HAP-1 (cell line): ENCODE measurements around the gene SCNN1A.

ENCODE experiments used
- DNase-seq, 2 experiments: peaks; one replicate each; pipeline ENCODE4 v3.0.0-alpha.2; 2016 to 2020; ENCODE audit warnings: low spot score in 2 of 2
- H3K27me3 ChIP-seq: fragments of 250-450 bp; sonication (Bioruptor Pico); 2 replicates; pipeline ENCODE4 v1.5.1; 2020; ENCODE audit warnings: low read depth, mild to moderate bottlenecking, moderate library complexity
- H3K36me3 ChIP-seq: fragments of 250-450 bp; sonication (Bioruptor Pico); replicated peaks from 2 replicates; pipeline ENCODE4 v1.5.1; 2020; ENCODE audit warnings: mild to moderate bottlenecking
- H3K4me1 ChIP-seq: fragments of 250-450 bp; sonication (Bioruptor Pico); 2 replicates; pipeline ENCODE4 v1.5.1; 2020; ENCODE audit warnings: mild to moderate bottlenecking
- H3K4me3 ChIP-seq: fragments of 250-450 bp; sonication (Bioruptor Pico); 2 replicates; pipeline ENCODE4 v1.5.1; 2020; ENCODE audit warnings: mild to moderate bottlenecking, moderate library complexity
- H3K9me3 ChIP-seq: fragments of 250-450 bp; sonication (Bioruptor Pico); 2 replicates; pipeline ENCODE4 v1.5.1; 2020; ENCODE audit warnings: mild to moderate bottlenecking, moderate library complexity
- in situ Hi-C: fragments of 300-500 bp; cut with MboI; formaldehyde crosslinking; loops from 3 replicates; pipeline ENCODE4 v1.14.3; 2020; ENCODE audit warnings: low sequenced_read_pairs, inconsistent platforms, mixed read lengths

Gene SCNN1A

GRCh38 chr12:6333029-6333428 is 42.3 kb downstream of the SCNN1A start:
- Histone ChIP-seq H3K9me3 (no peaks in the 10 kb centered on the region), H3K4me3 (no peak overlapping the region), H3K27me3 (no peaks in the 10 kb centered on the region), H3K36me3 (peaks cover 55% of the 10 kb centered on the region), H3K4me1 (peaks cover 23% of the 10 kb centered on the region)
- in situ Hi-C loops = no loop called here
- no peak for DNase-seq

GRCh38 chr12:6332459-6332858 is 42.9 kb downstream of the SCNN1A start:
- in situ Hi-C loops = no loop called here
- H3K4me1 ChIP-seq = peaks cover 19% of the 10 kb centered on the region

GRCh38 chr12:6330999-6331714 is 44.2 kb downstream of the SCNN1A start:
- in situ Hi-C loops = no loop called here
- no peak for DNase-seq
- Histone ChIP-seq H3K4me3 (no peak overlapping the region), H3K27me3 (no peaks in the 10 kb centered on the region), H3K36me3 (peaks cover 55% of the 10 kb centered on the region), H3K4me1 (peaks cover 10% of the 10 kb centered on the region), H3K9me3 (no peaks in the 10 kb centered on the region)

More at GRCh38 chr12:6332459-6332858, 42.9 kb downstream of the SCNN1A start:
- H3K27me3 ChIP-seq = no peaks in the 10 kb centered on the region
- no peak overlapping the region for H3K4me3 ChIP-seq
- no peak for DNase-seq
- H3K36me3 ChIP-seq = peaks cover 55% of the 10 kb centered on the region
- H3K9me3 ChIP-seq = no peaks in the 10 kb centered on the region

GRCh38 chr12:6330192-6330591 is 45.2 kb downstream of the SCNN1A start:
- Histone ChIP-seq H3K4me3 (no peak overlapping the region), H3K9me3 (no peaks in the 10 kb centered on the region), H3K36me3 (peaks cover 54% of the 10 kb centered on the region), H3K27me3 (no peaks in the 10 kb centered on the region), H3K4me1 (peaks cover under 1% of the 10 kb centered on the region; the same call in 1 of the 2 replicates)
- DNase-seq = no peak
- in situ Hi-C loops = no loop called here

GRCh38 chr12:6329703-6330064 is 45.7 kb downstream of the SCNN1A start:
- Histone ChIP-seq H3K27me3 (no peaks in the 10 kb centered on the region), H3K4me3 (no peak overlapping the region), H3K4me1 (no peaks in the 10 kb centered on the region), H3K36me3 (peaks cover 49% of the 10 kb centered on the region), H3K9me3 (no peaks in the 10 kb centered on the region)
- no peak for DNase-seq
- in situ Hi-C loops = no loop called here

- H3K27me3 ChIP-seq = no peaks in the 10 kb centered on the region
- H3K4me3 ChIP-seq = no peak overlapping the region
- DNase-seq = no peak
- H3K36me3 ChIP-seq = peaks cover 43% of the 10 kb centered on the region
- in situ Hi-C loops = no loop called here
- no peaks in the 10 kb centered on the region for H3K4me1 ChIP-seq
- no peaks in the 10 kb centered on the region for H3K9me3 ChIP-seq
These were observed 46.2 kb downstream of the SCNN1A start for GRCh38 chr12:6328945-6329702.

- peaks cover 6% of the 10 kb centered on the region for H3K4me1 ChIP-seq
- H3K4me3 ChIP-seq = no peak overlapping the region
- H3K9me3 ChIP-seq = no peaks in the 10 kb centered on the region
- peaks cover 36% of the 10 kb centered on the region for H3K36me3 ChIP-seq
- H3K27me3 ChIP-seq = no peaks in the 10 kb centered on the region
- no peak for DNase-seq
- in situ Hi-C loops = no loop called here
These were observed 47.2 kb downstream of the SCNN1A start for GRCh38 chr12:6328045-6328779.

- DNase-seq = no peak
- no peak overlapping the region for H3K4me3 ChIP-seq
- in situ Hi-C loops = no loop called here
- no peaks in the 10 kb centered on the region for H3K9me3 ChIP-seq
- peaks cover 30% of the 10 kb centered on the region for H3K36me3 ChIP-seq
- H3K4me1 ChIP-seq = peaks cover 12% of the 10 kb centered on the region
- H3K27me3 ChIP-seq = no peaks in the 10 kb centered on the region
These were observed 47.9 kb downstream of the SCNN1A start for GRCh38 chr12:6327229-6328041.

GRCh38 chr12:6326316-6327228 is 48.8 kb downstream of the SCNN1A start:
- H3K36me3 ChIP-seq = peaks cover 27% of the 10 kb centered on the region
- H3K4me3 ChIP-seq = no peak overlapping the region
- H3K27me3 ChIP-seq = no peaks in the 10 kb centered on the region
- in situ Hi-C loops = no loop called here
- H3K4me1 ChIP-seq = peaks cover 14% of the 10 kb centered on the region
- DNase-seq = peak; percentile 34 to 69
- no peaks in the 10 kb centered on the region for H3K9me3 ChIP-seq

- DNase-seq = no peak
- H3K4me3 ChIP-seq = no peak overlapping the region
- peaks cover 14% of the 10 kb centered on the region for H3K4me1 ChIP-seq
- H3K27me3 ChIP-seq = no peaks in the 10 kb centered on the region
- H3K36me3 ChIP-seq = peaks cover 15% of the 10 kb centered on the region
- no peaks in the 10 kb centered on the region for H3K9me3 ChIP-seq
- in situ Hi-C loops = no loop called here
These were observed 50.2 kb downstream of the SCNN1A start for GRCh38 chr12:6324936-6325750.

- Histone ChIP-seq H3K36me3 (peaks cover 11% of the 10 kb centered on the region), H3K4me3 (no peak overlapping the region), H3K4me1 (peaks cover 14% of the 10 kb centered on the region), H3K9me3 (no peaks in the 10 kb centered on the region), H3K27me3 (no peaks in the 10 kb centered on the region)
- no peak for DNase-seq
- in situ Hi-C loops = no loop called here
These were observed 51.2 kb downstream of the SCNN1A start for GRCh38 chr12:6323995-6324711.
